C4-2B (cell line): ENCODE data around the gene AGK.

Source experiments
- H3K27ac ChIP-seq: fragments of 450-650 bp; 2 replicates; pipeline ENCODE4 v1.5.1; 2017
- ZFX ChIP-seq: fragments of 450-650 bp; IDR thresholded peaks from 2 replicates; pipeline ENCODE4 v1.6.1; 2017
- TF ChIP-seq, protein P1 (sequence below): fragments of 450-650 bp; conservative IDR thresholded peaks from 2 replicates; pipeline ENCODE4 v1.5.1; 2017; ENCODE audit warnings: mild to moderate bottlenecking

Gene AGK

DNA sequence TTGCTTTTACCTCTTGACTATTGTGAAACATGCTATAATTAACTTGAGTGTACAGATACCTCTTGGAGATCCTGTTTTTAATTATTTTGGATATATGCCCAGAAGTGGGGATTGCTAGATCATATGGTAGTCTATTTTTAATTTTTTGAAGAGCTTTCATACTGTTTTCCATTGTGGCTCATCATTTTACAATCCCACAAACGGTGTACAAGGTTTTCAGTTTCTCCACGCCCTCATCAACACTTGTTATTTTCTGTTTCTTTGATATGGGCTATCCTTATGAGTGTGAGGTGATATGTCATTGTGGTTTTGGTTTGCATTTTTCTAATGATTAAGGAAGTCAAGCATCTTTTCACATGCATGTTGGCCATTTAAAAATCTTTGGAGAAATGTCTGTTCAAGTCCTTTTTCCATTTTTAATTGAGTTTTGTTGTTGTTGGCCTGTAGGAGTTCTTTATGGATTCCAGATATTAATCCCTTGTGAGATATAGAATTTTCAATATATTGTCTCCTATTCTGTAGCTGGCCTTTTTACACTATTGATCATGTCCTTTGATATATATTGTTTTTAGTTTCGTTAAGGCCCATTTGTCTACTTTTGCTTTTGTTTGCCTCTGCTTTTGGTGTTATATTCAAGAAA is 7.5 kb downstream of the AGK start:
- TF ChIP-seq ZFX = no peak
- TF ChIP-seq, protein P1, sequence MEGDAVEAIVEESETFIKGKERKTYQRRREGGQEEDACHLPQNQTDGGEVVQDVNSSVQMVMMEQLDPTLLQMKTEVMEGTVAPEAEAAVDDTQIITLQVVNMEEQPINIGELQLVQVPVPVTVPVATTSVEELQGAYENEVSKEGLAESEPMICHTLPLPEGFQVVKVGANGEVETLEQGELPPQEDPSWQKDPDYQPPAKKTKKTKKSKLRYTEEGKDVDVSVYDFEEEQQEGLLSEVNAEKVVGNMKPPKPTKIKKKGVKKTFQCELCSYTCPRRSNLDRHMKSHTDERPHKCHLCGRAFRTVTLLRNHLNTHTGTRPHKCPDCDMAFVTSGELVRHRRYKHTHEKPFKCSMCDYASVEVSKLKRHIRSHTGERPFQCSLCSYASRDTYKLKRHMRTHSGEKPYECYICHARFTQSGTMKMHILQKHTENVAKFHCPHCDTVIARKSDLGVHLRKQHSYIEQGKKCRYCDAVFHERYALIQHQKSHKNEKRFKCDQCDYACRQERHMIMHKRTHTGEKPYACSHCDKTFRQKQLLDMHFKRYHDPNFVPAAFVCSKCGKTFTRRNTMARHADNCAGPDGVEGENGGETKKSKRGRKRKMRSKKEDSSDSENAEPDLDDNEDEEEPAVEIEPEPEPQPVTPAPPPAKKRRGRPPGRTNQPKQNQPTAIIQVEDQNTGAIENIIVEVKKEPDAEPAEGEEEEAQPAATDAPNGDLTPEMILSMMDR = no peak
- H3K27ac ChIP-seq = no peak overlapping the region

DNA sequence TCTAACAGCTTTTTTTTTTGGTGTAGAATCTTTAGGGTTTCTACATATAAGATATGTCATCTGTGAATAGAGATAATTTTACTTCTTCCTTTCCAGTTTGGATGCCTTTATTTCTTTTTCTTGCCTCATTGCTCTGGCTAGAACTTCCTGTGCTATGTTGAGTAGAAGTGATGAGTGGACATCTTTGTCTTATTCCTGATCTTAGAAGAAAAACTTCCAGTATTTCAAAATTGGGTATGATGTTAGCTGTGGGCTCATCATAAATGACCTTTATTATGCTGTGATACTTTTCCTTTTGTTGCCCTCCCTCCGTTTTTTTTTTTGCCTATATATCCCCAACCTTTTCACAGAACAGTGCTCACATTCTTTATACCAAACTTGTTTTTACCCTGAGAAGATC is 8.8 kb downstream of the AGK start:
- no peak overlapping the region for H3K27ac ChIP-seq
- TF ChIP-seq, protein P1 = no peak
- no peak for TF ChIP-seq ZFX

DNA sequence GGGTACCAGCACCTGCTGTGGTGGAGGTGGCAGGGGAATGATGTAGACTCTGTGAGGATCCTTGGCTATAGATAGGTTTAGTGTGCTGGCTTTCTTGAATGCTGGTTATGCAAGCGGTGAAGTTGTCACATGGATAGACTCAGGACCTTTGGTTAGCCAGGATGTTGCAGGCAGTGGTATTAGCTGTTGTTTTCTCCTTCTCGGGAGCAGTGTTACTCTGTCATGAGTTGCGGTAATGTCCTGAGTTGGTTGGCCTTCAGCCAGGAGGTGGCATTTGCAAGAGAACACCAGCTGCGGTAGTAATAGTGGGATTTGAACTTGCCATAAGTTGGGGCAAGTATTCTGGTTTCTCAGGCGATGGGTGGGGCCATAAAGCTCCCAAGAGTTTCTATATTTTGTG is 10.8 kb downstream of the AGK start:
- no peak for TF ChIP-seq ZFX
- H3K27ac ChIP-seq = no peak overlapping the region

DNA sequence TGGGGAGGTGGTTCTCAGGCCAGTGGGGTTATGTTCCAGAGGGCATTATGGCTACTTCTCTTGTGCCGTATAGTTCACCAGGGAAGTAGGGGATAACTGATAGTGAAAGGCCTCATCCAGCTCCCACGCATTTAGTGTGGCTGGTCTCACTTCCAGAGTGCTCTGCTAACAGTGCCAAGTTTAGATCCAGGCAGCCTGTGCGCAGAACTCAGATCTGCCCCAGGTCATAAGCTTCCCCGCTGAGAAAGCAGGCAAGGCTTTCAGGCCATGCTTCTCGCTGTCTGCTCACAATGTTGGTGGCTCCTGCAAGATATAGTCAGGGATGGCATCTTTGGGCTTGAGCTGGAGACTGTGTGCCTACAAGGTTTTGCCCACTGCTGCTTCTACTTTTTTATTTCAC is 11.3 kb downstream of the AGK start:
- no peak overlapping the region for H3K27ac ChIP-seq

DNA sequence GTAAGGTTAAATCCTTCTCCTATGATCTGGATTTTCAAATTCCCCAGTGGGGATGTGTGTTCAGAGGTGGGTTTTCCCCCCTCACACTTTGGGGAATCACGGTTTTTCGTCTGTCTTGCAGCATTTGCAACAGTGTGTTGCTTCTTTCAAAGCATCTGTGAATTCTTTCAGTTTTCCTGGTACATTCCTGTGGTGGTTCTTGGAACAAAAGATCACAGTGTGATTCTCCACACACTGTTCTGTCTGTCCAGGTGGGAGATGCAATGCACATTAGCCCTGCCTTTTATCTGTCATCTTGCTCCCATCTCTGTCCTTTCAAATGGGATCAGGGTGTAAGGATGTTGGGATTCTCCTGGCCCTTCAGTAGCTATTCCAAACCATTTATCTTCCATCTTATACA is 11.8 kb downstream of the AGK start:
- TF ChIP-seq, protein P1 = no peak
- TF ChIP-seq ZFX = no peak
- H3K27ac ChIP-seq = no peak overlapping the region

More for the DNA sequence above, 11.3 kb downstream of the AGK start:
- no peak for TF ChIP-seq ZFX
- TF ChIP-seq, protein P1 = no peak

DNA sequence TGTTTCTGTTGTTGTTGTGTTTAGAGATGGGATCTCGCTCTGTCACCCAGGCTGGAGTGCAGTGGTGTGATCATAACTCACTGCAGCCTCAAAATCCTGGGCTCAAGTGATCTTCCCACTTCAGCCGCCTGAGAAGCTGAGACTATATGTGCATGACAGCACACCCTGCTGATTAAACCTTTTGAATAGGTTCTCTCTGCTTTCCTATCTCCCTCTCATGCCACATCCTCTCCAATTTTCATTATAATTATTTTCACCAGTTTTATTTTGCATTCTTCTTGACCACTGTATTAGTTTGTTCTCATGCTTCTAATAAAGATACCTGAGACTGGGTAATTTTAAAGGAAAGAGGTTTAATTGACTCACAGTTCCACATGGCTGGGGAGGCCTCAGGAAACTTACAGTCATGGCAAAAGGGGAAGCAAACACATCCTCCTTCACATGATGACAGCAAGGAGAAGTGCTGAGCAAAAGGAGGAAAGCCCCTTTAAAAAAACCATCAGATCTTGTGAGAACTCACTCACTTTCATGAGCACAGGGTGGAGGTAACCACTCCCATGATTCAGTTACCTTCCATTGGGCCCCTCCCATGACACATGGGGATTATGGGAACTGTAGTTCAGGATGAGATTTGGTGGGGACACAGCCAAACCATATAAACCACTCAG is 12.9 kb downstream of the AGK start:
- no peak for TF ChIP-seq ZFX
- TF ChIP-seq, protein P1 = no peak
- H3K27ac ChIP-seq = no peak overlapping the region

DNA sequence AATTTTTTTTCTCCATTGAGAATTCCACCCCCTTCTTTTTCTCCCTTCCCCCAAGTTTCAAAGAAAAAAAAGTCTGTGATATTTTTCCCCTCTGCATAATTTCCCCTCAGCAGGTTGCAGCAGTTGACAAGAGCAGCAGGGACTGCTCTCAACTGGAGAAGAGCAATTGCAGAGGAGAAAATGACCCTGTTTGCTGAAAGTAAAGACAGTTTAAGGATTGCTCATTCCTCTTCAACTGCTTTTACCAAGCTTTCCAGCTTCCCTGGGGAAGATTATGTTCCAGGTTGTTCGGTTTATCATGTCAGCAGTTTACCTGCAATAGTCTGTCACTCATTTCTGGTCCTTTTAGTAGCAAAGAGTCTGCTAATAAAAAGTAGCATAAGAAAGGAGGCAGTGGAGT is 16.2 kb downstream of the AGK start:
- no peak overlapping the region for H3K27ac ChIP-seq
- TF ChIP-seq, protein P1 = no peak
- TF ChIP-seq ZFX = no peak

DNA sequence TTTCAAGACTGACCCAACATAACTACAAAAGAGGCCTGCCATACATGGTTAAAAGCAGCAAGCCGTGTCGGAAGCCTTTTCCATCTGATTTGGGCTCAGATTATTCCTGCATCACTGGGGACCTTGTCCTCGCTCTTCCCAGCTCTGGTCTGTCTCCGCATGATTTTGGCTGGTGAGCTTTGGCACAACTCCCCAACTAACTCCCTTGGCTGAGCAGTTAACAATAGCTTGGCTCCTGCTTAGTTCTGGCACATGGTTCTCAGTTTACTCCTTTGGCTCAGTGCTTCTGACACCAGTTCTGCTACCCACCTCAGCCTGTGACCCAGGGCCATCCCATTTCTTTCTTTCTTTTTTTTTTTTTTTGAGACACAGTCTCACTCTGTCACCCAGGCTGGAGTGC is 17.0 kb downstream of the AGK start:
- TF ChIP-seq, protein P1 = no peak
- TF ChIP-seq ZFX = no peak
- H3K27ac ChIP-seq = no peak overlapping the region
